K562 (cell line): Measurements from ENCODE around the gene CDC14A. TPM values are rescaled to one million over a fixed set of nuclear protein-coding genes. Genes with fewer than 3 reads are reported as not detected.

Experiments
- CREB5 ChIP-seq: fragments of 250-450 bp; sonication (Bioruptor Pico); IDR thresholded peaks from 2 replicates; pipeline ENCODE4 v1.5.0; 2020; ENCODE audit warnings: mild to moderate bottlenecking
- CTCFL ChIP-seq: IDR thresholded peaks from 2 replicates; pipeline ENCODE4 v1.6.1; 2011; ENCODE audit warnings: borderline replicate concordance, low read depth, mild to moderate bottlenecking, moderate library complexity, low read length; ENCODE audit not compliant: insufficient read depth, poor library complexity, severe bottlenecking
- E2F8 ChIP-seq: fragments of 450-650 bp; IDR thresholded peaks from 2 replicates; pipeline ENCODE4 v1.7.1; 2018; ENCODE audit warnings: mild to moderate bottlenecking, low read depth; ENCODE audit not compliant: partially characterized antibody
- FOXP4 ChIP-seq: sonication (generic); formaldehyde crosslinking; IDR thresholded peaks from 2 replicates; pipeline ENCODE4 v1.8.0; 2022; ENCODE audit warnings: mild to moderate bottlenecking, missing genetic modification reagents, borderline replicate concordance
- GTF2A2 ChIP-seq: IDR thresholded peaks from 2 replicates; pipeline ENCODE4 v1.6.1; 2016; ENCODE audit warnings: mild to moderate bottlenecking, missing genetic modification characterization, missing compliant biosample characterization
- HDAC2 ChIP-seq: fragments of 450-650 bp; IDR thresholded peaks from 2 replicates; pipeline ENCODE4 v1.6.1; 2016; ENCODE audit warnings: mild to moderate bottlenecking
- HMG20B ChIP-seq: fragments of 250-450 bp; sonication (Bioruptor Pico); IDR thresholded peaks from 2 replicates; pipeline ENCODE4 v1.5.0; 2021; ENCODE audit warnings: mild to moderate bottlenecking
- HMGXB4 ChIP-seq: sonication (generic); formaldehyde crosslinking; IDR thresholded peaks from 2 replicates; pipeline ENCODE4 v1.8.1; 2023; ENCODE audit warnings: mild to moderate bottlenecking, missing genetic modification reagents
- NONO ChIP-seq, 2 experiments: fragments of 200-400 bp in 1 of 2; fragments of 450-650 bp in 1 of 2; formaldehyde crosslinking in 1 of 2; IDR thresholded peaks; 2 replicates each; pipeline ENCODE4 v1.6.1; 2017; ENCODE audit warnings: low read depth in 2 of 2, mild to moderate bottlenecking in 2 of 2, moderate library complexity in 2 of 2, low read length in 1 of 2
- RBM17 ChIP-seq: fragments of 200-400 bp; formaldehyde crosslinking; IDR thresholded peaks from 2 replicates; pipeline ENCODE4 v1.6.1; 2017; ENCODE audit warnings: low read depth, mild to moderate bottlenecking, low read length, borderline replicate concordance
- TCF15 ChIP-seq: fragments of 250-450 bp; sonication (Bioruptor Pico); IDR thresholded peaks from 2 replicates; pipeline ENCODE4 v1.8.0; 2022; ENCODE audit warnings: moderate library complexity, mild to moderate bottlenecking, inconsistent platforms
- U2AF1 ChIP-seq: fragments of 200-400 bp; formaldehyde crosslinking; optimal IDR thresholded peaks from 2 replicates; pipeline ENCODE3; 2017; ENCODE audit warnings: mild to moderate bottlenecking, low read depth, low read length, moderate library complexity
- ZFX ChIP-seq: sonication (generic); formaldehyde crosslinking; IDR thresholded peaks from 2 replicates; pipeline ENCODE4 v1.8.0; 2022; ENCODE audit warnings: mild to moderate bottlenecking, missing genetic modification reagents, moderate library complexity
- polyA plus RNA-seq, 8 experiments: library from polyadenylated mRNA; depleted of rRNA in 4 of 8; stranded (reverse) in 5 of 8; unstranded in 3 of 8; fragments of >200 nt; fragmentation: Nextera tagmentation in 2 of 8; fragmentation: Illumina TruSeq in 1 of 8; extraction: Ambion mirVana in 2 of 8; extraction: Trizol in 1 of 8; gene quantifications; 2 replicates each; pipeline versions ENCODE4 v1.2.1 to v1.2.3, GENCODE V29; 2011 to 2014; ENCODE audit warnings: inconsistent platforms in 1 of 8, missing spikeins in 1 of 8
- total RNA-seq, 7 experiments: library from RNA; depleted of rRNA in 6 of 7; stranded (reverse); fragments of >200 nt in 6 of 7; fragmentation: Illumina TruSeq in 2 of 7; extraction: Trizol in 2 of 7; gene quantifications; 2 replicates each; pipeline versions ENCODE4 v1.2.1 to v1.2.3, GENCODE V29; 2011 to 2021; ENCODE audit warnings: low replicate concordance in 1 of 7

The CDC14A gene
- total and polyA plus RNA-seq, 9 of the 15 experiments (the other 6 are each of a cell fraction or from before 2014, with no cell fraction given), result 17.0 to 74.3 (median 33.4) TPM

GRCh38 chr1:100362821-100363466 lies 10.6 kb downstream of the CDC14A start (continued):
- TF ChIP-seq HMGXB4 (CRISPR knock-in tag), result peak; percentile 65; the same call in 1 of the 2 replicates
- TF ChIP-seq NONO (IDR thresholded peaks at IDR 0.05; ENCODE audit: low read depth in 2 of 2, low read length in 1 of 2), result peak in 1 of 2 experiments; percentile 10; a peak in 1 of 4 replicates
- no peak for TF ChIP-seq CREB5
- peak; percentile 68 for TF ChIP-seq HDAC2
- TF ChIP-seq CTCFL, result no peak
- TF ChIP-seq E2F8, result no peak
- TF ChIP-seq RBM17, result no peak
- no peak for TF ChIP-seq ZFX
- TF ChIP-seq U2AF1, result no peak
- TF ChIP-seq FOXP4, result no peak
- no peak for TF ChIP-seq TCF15 (CRISPR knock-in tag)
- no peak for TF ChIP-seq HMG20B (CRISPR knock-in tag)
- peak; percentile 45; the same call in 1 of the 2 replicates for TF ChIP-seq GTF2A2 (tag)
